ENCODE data around the gene IFT43. TPM values are rescaled to one million over a fixed set of nuclear protein-coding genes. Genes with fewer than 3 reads are reported as not detected.

The IFT43 gene
- total RNA-seq, 1 experiment from 2014 or later, result 20.0 TPM

DNA sequence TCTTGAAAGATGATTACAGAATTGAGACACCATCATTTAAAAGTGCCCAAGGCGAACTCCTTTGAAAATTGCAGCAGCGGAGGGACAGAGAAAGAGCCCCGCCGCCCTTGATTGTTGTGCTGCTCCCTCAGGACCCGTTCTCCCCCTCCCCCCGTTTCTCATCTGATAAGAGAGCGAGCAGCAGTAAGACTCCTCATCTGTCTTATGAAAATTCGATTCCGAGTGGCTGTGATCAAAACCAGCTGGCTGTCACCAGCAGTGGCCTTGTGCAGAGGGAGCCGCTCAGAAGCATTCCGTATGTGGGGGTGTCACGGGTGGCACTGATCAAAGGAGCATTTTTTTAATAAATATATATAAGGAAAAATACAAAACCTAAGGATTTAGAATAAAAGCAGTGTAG is 88.2 kb downstream of the IFT43 start:
- H3K27me3 ChIP-seq (ENCODE audit: control insufficient read depth, insufficient read depth, low read length), result no peaks in the 10 kb centered on the region
- no TSS peak for BruUV-seq (replicated peaks)
- no peaks in the 10 kb centered on the region for H3K9me3 ChIP-seq (ENCODE audit: control insufficient read depth, insufficient read depth, low read depth, low read length)
- intact Hi-C loops (cut with micrococcal nuclease; ENCODE audit: unreplicated experiment), result no loop called here
- in situ Hi-C loops (cut with HindIII; ENCODE audit: low pct_unique_long_range_greater_than_20kb, low sequenced_read_pairs), result no loop called here
- ATAC-seq (no peak), DNase-seq (ENCODE audit: low read depth, low spot score) (no peak)
- ChIA-PET CTCF (no interaction called here), POLR2A (no interaction called here)
- H3K36me3 ChIP-seq (ENCODE audit: control insufficient read depth, insufficient read depth, low read length), result no peaks in the 10 kb centered on the region
- H3K27ac ChIP-seq (ENCODE audit: low read length), result no peak overlapping the region
- H3K4me1 ChIP-seq (ENCODE audit: control insufficient read depth, insufficient read depth, low read length), result no peaks in the 10 kb centered on the region
- TF ChIP-seq, protein P1, sequence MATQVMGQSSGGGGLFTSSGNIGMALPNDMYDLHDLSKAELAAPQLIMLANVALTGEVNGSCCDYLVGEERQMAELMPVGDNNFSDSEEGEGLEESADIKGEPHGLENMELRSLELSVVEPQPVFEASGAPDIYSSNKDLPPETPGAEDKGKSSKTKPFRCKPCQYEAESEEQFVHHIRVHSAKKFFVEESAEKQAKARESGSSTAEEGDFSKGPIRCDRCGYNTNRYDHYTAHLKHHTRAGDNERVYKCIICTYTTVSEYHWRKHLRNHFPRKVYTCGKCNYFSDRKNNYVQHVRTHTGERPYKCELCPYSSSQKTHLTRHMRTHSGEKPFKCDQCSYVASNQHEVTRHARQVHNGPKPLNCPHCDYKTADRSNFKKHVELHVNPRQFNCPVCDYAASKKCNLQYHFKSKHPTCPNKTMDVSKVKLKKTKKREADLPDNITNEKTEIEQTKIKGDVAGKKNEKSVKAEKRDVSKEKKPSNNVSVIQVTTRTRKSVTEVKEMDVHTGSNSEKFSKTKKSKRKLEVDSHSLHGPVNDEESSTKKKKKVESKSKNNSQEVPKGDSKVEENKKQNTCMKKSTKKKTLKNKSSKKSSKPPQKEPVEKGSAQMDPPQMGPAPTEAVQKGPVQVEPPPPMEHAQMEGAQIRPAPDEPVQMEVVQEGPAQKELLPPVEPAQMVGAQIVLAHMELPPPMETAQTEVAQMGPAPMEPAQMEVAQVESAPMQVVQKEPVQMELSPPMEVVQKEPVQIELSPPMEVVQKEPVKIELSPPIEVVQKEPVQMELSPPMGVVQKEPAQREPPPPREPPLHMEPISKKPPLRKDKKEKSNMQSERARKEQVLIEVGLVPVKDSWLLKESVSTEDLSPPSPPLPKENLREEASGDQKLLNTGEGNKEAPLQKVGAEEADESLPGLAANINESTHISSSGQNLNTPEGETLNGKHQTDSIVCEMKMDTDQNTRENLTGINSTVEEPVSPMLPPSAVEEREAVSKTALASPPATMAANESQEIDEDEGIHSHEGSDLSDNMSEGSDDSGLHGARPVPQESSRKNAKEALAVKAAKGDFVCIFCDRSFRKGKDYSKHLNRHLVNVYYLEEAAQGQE (IDR thresholded peaks at IDR 0.05; ENCODE audit: insufficient read depth in 1 of 2, low read depth in 2 of 2, low read length in 1 of 2), result no peak
- TF ChIP-seq, protein P2, sequence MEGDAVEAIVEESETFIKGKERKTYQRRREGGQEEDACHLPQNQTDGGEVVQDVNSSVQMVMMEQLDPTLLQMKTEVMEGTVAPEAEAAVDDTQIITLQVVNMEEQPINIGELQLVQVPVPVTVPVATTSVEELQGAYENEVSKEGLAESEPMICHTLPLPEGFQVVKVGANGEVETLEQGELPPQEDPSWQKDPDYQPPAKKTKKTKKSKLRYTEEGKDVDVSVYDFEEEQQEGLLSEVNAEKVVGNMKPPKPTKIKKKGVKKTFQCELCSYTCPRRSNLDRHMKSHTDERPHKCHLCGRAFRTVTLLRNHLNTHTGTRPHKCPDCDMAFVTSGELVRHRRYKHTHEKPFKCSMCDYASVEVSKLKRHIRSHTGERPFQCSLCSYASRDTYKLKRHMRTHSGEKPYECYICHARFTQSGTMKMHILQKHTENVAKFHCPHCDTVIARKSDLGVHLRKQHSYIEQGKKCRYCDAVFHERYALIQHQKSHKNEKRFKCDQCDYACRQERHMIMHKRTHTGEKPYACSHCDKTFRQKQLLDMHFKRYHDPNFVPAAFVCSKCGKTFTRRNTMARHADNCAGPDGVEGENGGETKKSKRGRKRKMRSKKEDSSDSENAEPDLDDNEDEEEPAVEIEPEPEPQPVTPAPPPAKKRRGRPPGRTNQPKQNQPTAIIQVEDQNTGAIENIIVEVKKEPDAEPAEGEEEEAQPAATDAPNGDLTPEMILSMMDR (IDR thresholded peaks at IDR 0.05), result no peak
- TF ChIP-seq TCF7L2 (IDR thresholded peaks at IDR 0.05; ENCODE audit: low read depth, low read length) (no peak), POLR2AphosphoS5 (IDR thresholded peaks at IDR 0.05; ENCODE audit: low read depth, low read length) (no peak), SIN3A (IDR thresholded peaks at IDR 0.05; ENCODE audit: borderline replicate concordance, insufficient read depth, low read depth, low read length) (no peak)
- H3K4me3 ChIP-seq (ENCODE audit: low read depth in 2 of 2, low read length in 2 of 2), result no peak overlapping the region

DNA sequence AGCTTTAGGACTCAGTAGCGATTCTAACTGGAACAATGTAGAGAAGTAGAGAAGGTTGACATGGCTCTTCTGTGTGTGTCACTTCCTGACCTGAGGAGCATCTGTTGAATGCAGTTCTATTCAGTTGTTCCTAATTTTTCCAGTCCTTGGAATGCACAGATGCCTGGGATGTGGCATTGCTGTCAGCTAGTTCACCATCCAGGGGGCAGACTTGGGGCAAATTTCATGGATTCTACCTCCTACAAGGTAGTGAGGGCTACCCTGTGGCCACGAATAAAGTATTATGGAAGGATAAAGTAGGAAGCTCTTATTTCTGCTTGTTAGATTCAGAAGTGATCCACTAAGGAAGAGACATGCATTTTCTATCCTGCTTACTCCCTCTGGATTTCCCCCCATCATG is 91.8 kb downstream of the IFT43 start:
- ChIA-PET POLR2A (no interaction called here), CTCF (no interaction called here)
- DNase-seq (ENCODE audit: low read depth, low spot score) (no peak), ATAC-seq (no peak)
- intact Hi-C loops (cut with micrococcal nuclease; ENCODE audit: unreplicated experiment) (no loop called here), in situ Hi-C loops (cut with HindIII; ENCODE audit: low pct_unique_long_range_greater_than_20kb, low sequenced_read_pairs) (no loop called here)
- H3K4me3 ChIP-seq (ENCODE audit: low read depth in 2 of 2, low read length in 2 of 2), result no peak overlapping the region
- H3K27me3 ChIP-seq (ENCODE audit: control insufficient read depth, insufficient read depth, low read length), result no peaks in the 10 kb centered on the region
- H3K4me1 ChIP-seq (ENCODE audit: control insufficient read depth, insufficient read depth, low read length), result no peaks in the 10 kb centered on the region
- H3K27ac ChIP-seq (ENCODE audit: low read length), result no peak overlapping the region
- TF ChIP-seq TCF7L2 (IDR thresholded peaks at IDR 0.05; ENCODE audit: low read depth, low read length) (no peak), SIN3A (IDR thresholded peaks at IDR 0.05; ENCODE audit: borderline replicate concordance, insufficient read depth, low read depth, low read length) (no peak), POLR2AphosphoS5 (IDR thresholded peaks at IDR 0.05; ENCODE audit: low read depth, low read length) (no peak)
- TF ChIP-seq, protein P1 (IDR thresholded peaks at IDR 0.05; ENCODE audit: insufficient read depth in 1 of 2, low read depth in 2 of 2, low read length in 1 of 2), result no peak
- TF ChIP-seq, protein P2 (IDR thresholded peaks at IDR 0.05), result no peak
- H3K9me3 ChIP-seq (ENCODE audit: control insufficient read depth, insufficient read depth, low read depth, low read length), result no peaks in the 10 kb centered on the region
- no peaks in the 10 kb centered on the region for H3K36me3 ChIP-seq (ENCODE audit: control insufficient read depth, insufficient read depth, low read length)
- no TSS peak for BruUV-seq (replicated peaks)

Data from Panc1 (cell line).